Fibroblast of lung (primary cell): ENCODE data around the gene DNAH17. TPM values are rescaled to one million over a fixed set of nuclear protein-coding genes. Genes with fewer than 3 reads are reported as not detected.

Source experiments
- DNase-seq, 2 donors: peaks; one replicate each; pipeline versions ENCODE4 v3.0.0 to v3.0.0-alpha.2; 2010; ENCODE audit warnings: low read depth in 2 of 2
- H2AFZ ChIP-seq: 2 replicates; pipeline ENCODE4 v1.5.1; 2012; ENCODE audit warnings: low read length, control low read depth, inconsistent platforms
- H3K27ac ChIP-seq: 2 replicates; pipeline ENCODE4 v1.5.1; 2011; ENCODE audit warnings: low read length, control low read depth; ENCODE audit not compliant: insufficient read depth
- H3K27me3 ChIP-seq: 2 replicates; pipeline ENCODE4 v1.5.1; 2011; ENCODE audit warnings: mild to moderate bottlenecking, low read length; ENCODE audit not compliant: control insufficient read depth, insufficient read depth
- H3K36me3 ChIP-seq: 2 replicates; pipeline ENCODE4 v1.5.1; 2011; ENCODE audit warnings: low read length; ENCODE audit not compliant: control insufficient read depth, insufficient read depth
- H3K4me1 ChIP-seq: 2 replicates; pipeline ENCODE4 v1.5.1; 2011; ENCODE audit warnings: low read length; ENCODE audit not compliant: control insufficient read depth, insufficient read depth; ENCODE audit errors: extremely low read depth
- H3K4me2 ChIP-seq: 2 replicates; pipeline ENCODE4 v1.5.1; 2011; ENCODE audit warnings: low read length, control low read depth; ENCODE audit not compliant: insufficient read depth; ENCODE audit errors: extremely low read depth
- H3K4me3 ChIP-seq, 4 experiments: fragments of 200-600 bp in 1 of 4; sonication (generic) in 1 of 4; replicated peaks in 1 of 4; 2 replicates each; pipeline ENCODE4 v1.5.1; 2011 to 2016; ENCODE audit warnings: low read length in 4 of 4, low read depth in 3 of 4, mild to moderate bottlenecking in 3 of 4, control low read depth in 2 of 4, inconsistent platforms in 1 of 4, mixed read lengths in 1 of 4; ENCODE audit not compliant: insufficient read depth in 1 of 4; ENCODE audit errors: control extremely low read depth in 1 of 4
- H3K79me2 ChIP-seq: 2 replicates; pipeline ENCODE4 v1.5.1; 2012; ENCODE audit warnings: mild to moderate bottlenecking, low read length, inconsistent platforms; ENCODE audit not compliant: control insufficient read depth, insufficient read depth
- H3K9ac ChIP-seq: 2 replicates; pipeline ENCODE4 v1.5.1; 2011; ENCODE audit warnings: mild to moderate bottlenecking, low read length, control low read depth; ENCODE audit not compliant: insufficient read depth
- H3K9me3 ChIP-seq: 2 replicates; pipeline ENCODE4 v1.5.1; 2012; ENCODE audit warnings: low read depth, low read length; ENCODE audit not compliant: control insufficient read depth, insufficient read depth
- H4K20me1 ChIP-seq: 2 replicates; pipeline ENCODE4 v1.5.1; 2011; ENCODE audit warnings: low read length; ENCODE audit not compliant: control insufficient read depth, insufficient read depth; ENCODE audit errors: extremely low read depth
- CTCF ChIP-seq, 2 donors: IDR thresholded peaks in 1 of 2; conservative IDR thresholded peaks in 1 of 2; 1 replicate in 1 of 2; 2 replicates in 1 of 2; pipeline ENCODE4 v1.5.1; 2011 to 2012; ENCODE audit warnings: low read length in 2 of 2, control low read depth in 1 of 2, inconsistent platforms in 1 of 2, low read depth in 1 of 2, mild to moderate bottlenecking in 1 of 2
- EZH2 ChIP-seq: IDR thresholded peaks from 2 replicates; pipeline ENCODE4 v1.5.1; 2012; ENCODE audit warnings: low read length, control low read depth, mild to moderate bottlenecking; ENCODE audit errors: missing control alignments
- polyA plus RNA-seq, 2 donors: library from polyadenylated mRNA; depleted of rRNA in 1 of 2; stranded (reverse) in 1 of 2; unstranded in 1 of 2; fragments of >200 nt; gene quantifications; 2 replicates each; pipeline ENCODE4 v1.2.1, GENCODE V29; 2011 to 2012; ENCODE audit warnings: missing spikeins in 1 of 2
- total RNA-seq: library from RNA; depleted of rRNA; stranded (reverse); fragments of >200 nt; gene quantifications from 2 replicates; pipeline ENCODE4 v1.2.1, GENCODE V29; 2014

The DNAH17 gene
- total and polyA plus RNA-seq, 2 donors (not counting 1 experiment from before 2014, with no cell fraction given) = not detected

GRCh38 chr17:78525511-78526160, 51.6 kb downstream of the DNAH17 start:
- no peaks in the 10 kb centered on the region for H3K4me1 ChIP-seq
- no peak for TF ChIP-seq EZH2
- TF ChIP-seq CTCF (conservative IDR thresholded peaks at IDR 0.05 in 1 of 2, IDR thresholded peaks at IDR 0.05 in 1 of 2; ENCODE audit: low read depth in 1 of 2, low read length in 2 of 2) = no peak
- H3K27me3 ChIP-seq = no peaks in the 10 kb centered on the region
- no peak overlapping the region for H3K4me3 ChIP-seq
- DNase-seq = no peak
- H3K4me2 ChIP-seq = no peak overlapping the region
- no peak overlapping the region for H3K9ac ChIP-seq
- H2AFZ ChIP-seq = no peak overlapping the region
- H4K20me1 ChIP-seq = no peaks in the 10 kb centered on the region
- no peaks in the 10 kb centered on the region for H3K36me3 ChIP-seq
- H3K79me2 ChIP-seq = no peaks in the 10 kb centered on the region
- H3K27ac ChIP-seq = no peak overlapping the region
- no peaks in the 10 kb centered on the region for H3K9me3 ChIP-seq

GRCh38 chr17:78524870-78525510, 52.2 kb downstream of the DNAH17 start:
- no peaks in the 10 kb centered on the region for H4K20me1 ChIP-seq
- H3K27me3 ChIP-seq = no peaks in the 10 kb centered on the region
- H3K79me2 ChIP-seq = no peaks in the 10 kb centered on the region
- TF ChIP-seq EZH2 = no peak
- TF ChIP-seq CTCF (conservative IDR thresholded peaks at IDR 0.05 in 1 of 2, IDR thresholded peaks at IDR 0.05 in 1 of 2; ENCODE audit: low read depth in 1 of 2, low read length in 2 of 2) = no peak
- no peak for DNase-seq
- H3K4me1 ChIP-seq = no peaks in the 10 kb centered on the region
- no peak overlapping the region for H3K27ac ChIP-seq
- H3K4me3 ChIP-seq = no peak overlapping the region
- H3K4me2 ChIP-seq = no peak overlapping the region
- H3K36me3 ChIP-seq = no peaks in the 10 kb centered on the region
- H3K9ac ChIP-seq = no peak overlapping the region
- no peaks in the 10 kb centered on the region for H3K9me3 ChIP-seq
- H2AFZ ChIP-seq = no peak overlapping the region

GRCh38 chr17:78523934-78524655, 53.1 kb downstream of the DNAH17 start:
- H3K9ac ChIP-seq = no peak overlapping the region
- no peak for DNase-seq
- no peaks in the 10 kb centered on the region for H4K20me1 ChIP-seq
- H2AFZ ChIP-seq = no peak overlapping the region
- no peaks in the 10 kb centered on the region for H3K79me2 ChIP-seq
- no peaks in the 10 kb centered on the region for H3K4me1 ChIP-seq
- no peak overlapping the region for H3K27ac ChIP-seq
- H3K36me3 ChIP-seq = no peaks in the 10 kb centered on the region
- no peaks in the 10 kb centered on the region for H3K27me3 ChIP-seq
- no peak overlapping the region for H3K4me3 ChIP-seq
- no peaks in the 10 kb centered on the region for H3K9me3 ChIP-seq
- no peak overlapping the region for H3K4me2 ChIP-seq
- no peak for TF ChIP-seq CTCF (conservative IDR thresholded peaks at IDR 0.05 in 1 of 2, IDR thresholded peaks at IDR 0.05 in 1 of 2; ENCODE audit: low read depth in 1 of 2, low read length in 2 of 2)
- TF ChIP-seq EZH2 = no peak
